GM12878 (cell line): ENCODE results near the gene EGF. TPM values are rescaled to one million over a fixed set of nuclear protein-coding genes. Genes with fewer than 3 reads are reported as not detected.
A peak's percentile ranks its signal among the peaks of the same experiment; 100 is the strongest.

ENCODE experiments used
- ATAC-seq: fragments of 200-7000 bp; cut with Tn5 transposase; 3 replicates; pipeline ENCODE4 v1.9.1; 2020; ENCODE audit warnings: mild to moderate bottlenecking, moderate library complexity
- BruUV-seq: library from RNA; stranded (reverse); fragments of 400-500 nt; replicated peaks from 2 replicates; lab custom pipeline; 2021; lab: Mats Ljungman, UMichigan
- CTCF ChIA-PET: fragments of 300-600 bp; sonication (Branson Sonifier 250); formaldehyde crosslinking; extraction: SDS; loops from one replicate; lab custom pipeline; 2021; ENCODE audit warnings: inconsistent platforms; lab: Yijun Ruan, JAX
- POLR2A ChIA-PET: fragments of 350-600 bp; formaldehyde crosslinking; extraction: SDS; loops from one replicate; lab custom pipeline; 2021; ENCODE audit warnings: inconsistent platforms; lab: Charles Lee
- RAD21 ChIA-PET: fragments of 300-600 bp; sonication (Branson Sonifier 250); formaldehyde crosslinking; loops from one replicate; lab custom pipeline; 2023; ENCODE audit warnings: antibody characterized with exemption; ENCODE audit not compliant: unreplicated experiment; lab: Charles Lee
- SMC1A ChIA-PET: fragments of 300-600 bp; sonication (Branson Sonifier 250); formaldehyde crosslinking; loops from one replicate; lab custom pipeline; 2023; ENCODE audit not compliant: unreplicated experiment, uncharacterized antibody; lab: Charles Lee
- DNase-seq: peaks from one replicate; pipeline ENCODE4 v3.0.0-alpha.2; 2011; ENCODE audit warnings: low read depth, low spot score
- FAIRE-seq: peaks from 3 replicates; lab custom pipeline; 2011; peaks lifted over from hg19 to GRCh38; lab: Jason Lieb, UNC
- H2AFZ ChIP-seq: 2 replicates; pipeline ENCODE4 v1.6.0; 2011; ENCODE audit warnings: low read depth, low read length, control low read depth; ENCODE audit not compliant: control insufficient read depth
- H3K27ac ChIP-seq: 2 replicates; pipeline ENCODE4 v1.5.1; 2011; ENCODE audit warnings: control low read depth; ENCODE audit not compliant: control insufficient read depth, insufficient read depth
- H3K27me3 ChIP-seq, 2 experiments: replicated peaks in 1 of 2; 2 replicates each; pipeline versions ENCODE4 v1.6.0 to v1.6.1; 2011; ENCODE audit warnings: low read length in 1 of 2; ENCODE audit not compliant: control insufficient read depth in 2 of 2, insufficient read depth in 2 of 2
- H3K36me3 ChIP-seq, 2 experiments: 2 replicates each; pipeline ENCODE4 v1.5.1; 2011; ENCODE audit warnings: low read length in 1 of 2; ENCODE audit not compliant: control insufficient read depth in 2 of 2, insufficient read depth in 2 of 2
- H3K4me1 ChIP-seq: 2 replicates; pipeline ENCODE4 v1.6.1; 2011; ENCODE audit warnings: mild to moderate bottlenecking, low read length, moderate library complexity, mixed read lengths; ENCODE audit not compliant: control insufficient read depth, insufficient read depth
- H3K4me2 ChIP-seq: 2 replicates; pipeline ENCODE4 v1.6.0; 2011; ENCODE audit warnings: control low read depth; ENCODE audit not compliant: control insufficient read depth, insufficient read depth
- H3K4me3 ChIP-seq: fragments of 200-600 bp; sonication (generic); 2 replicates; pipeline ENCODE4 v1.5.1; 2016
- H3K79me2 ChIP-seq: 2 replicates; pipeline ENCODE4 v1.6.0; 2011; ENCODE audit warnings: low read length; ENCODE audit not compliant: control insufficient read depth, insufficient read depth
- H3K9ac ChIP-seq: 2 replicates; pipeline ENCODE4 v1.8.0; 2011; ENCODE audit warnings: low read length, control low read depth, mixed read lengths; ENCODE audit not compliant: control insufficient read depth, insufficient read depth
- H3K9me3 ChIP-seq: replicated peaks from 3 replicates; pipeline ENCODE4 v1.5.1; 2011; ENCODE audit warnings: mild to moderate bottlenecking, low read length; ENCODE audit not compliant: control insufficient read depth, insufficient read depth
- H4K20me1 ChIP-seq: 2 replicates; pipeline ENCODE4 v1.6.0; 2011; ENCODE audit not compliant: control insufficient read depth, insufficient read depth
- EP300 ChIP-seq, 2 experiments: fragments of 150-350 bp in 1 of 2; IDR thresholded peaks; 2 replicates each; pipeline ENCODE4 v1.6.1; 2011 to 2012; ENCODE audit warnings: low read depth in 2 of 2, low read length in 2 of 2, borderline replicate concordance in 1 of 2, improper control_type of control experiment in 1 of 2, inconsistent platforms in 1 of 2; ENCODE audit not compliant: control insufficient read depth in 1 of 2
- FOS ChIP-seq: IDR thresholded peaks from 3 replicates; pipeline ENCODE4 v1.6.1; 2011; ENCODE audit warnings: borderline replicate concordance; ENCODE audit not compliant: insufficient read length; ENCODE audit errors: extremely low read depth
- HDGF ChIP-seq: fragments of 450-650 bp; IDR thresholded peaks from 2 replicates; pipeline ENCODE4 v1.6.1; 2016; ENCODE audit warnings: antibody characterized with exemption
- IKZF2 ChIP-seq, 2 experiments: fragments of 450-650 bp; IDR thresholded peaks; 2 replicates each; pipeline ENCODE4 v1.6.1; 2017; ENCODE audit warnings: mild to moderate bottlenecking in 2 of 2, moderate library complexity in 2 of 2
- JUNB ChIP-seq: IDR thresholded peaks from 2 replicates; pipeline ENCODE4 v1.6.1; 2016; ENCODE audit warnings: antibody characterized with exemption, mild to moderate bottlenecking
- JUND ChIP-seq: IDR thresholded peaks from 2 replicates; pipeline ENCODE4 v1.6.1; 2012; ENCODE audit warnings: low read depth, mild to moderate bottlenecking, low read length, improper control_type of control experiment, moderate library complexity
- MEF2A ChIP-seq: IDR thresholded peaks from 2 replicates; pipeline ENCODE4 v1.6.1; 2011; ENCODE audit warnings: low read depth, mild to moderate bottlenecking, low read length, moderate library complexity; ENCODE audit not compliant: insufficient read depth
- MEF2B ChIP-seq: fragments of 450-650 bp; IDR thresholded peaks from 2 replicates; pipeline ENCODE4 v1.6.1; 2018; ENCODE audit warnings: mild to moderate bottlenecking, moderate library complexity; ENCODE audit not compliant: partially characterized antibody, poor library complexity, severe bottlenecking
- MYC ChIP-seq: IDR thresholded peaks from 2 replicates; pipeline ENCODE4 v1.6.1; 2011; ENCODE audit warnings: mild to moderate bottlenecking, low read length, moderate library complexity, inconsistent platforms; ENCODE audit not compliant: insufficient read depth, insufficient replicate concordance, insufficient read length, severe bottlenecking
- NFYB ChIP-seq: IDR thresholded peaks from 2 replicates; pipeline ENCODE4 v1.6.1; 2011; ENCODE audit warnings: low read depth, mild to moderate bottlenecking, low read length, improper control_type of control experiment, moderate library complexity; ENCODE audit not compliant: insufficient read depth
- PKNOX1 ChIP-seq: fragments of 450-650 bp; IDR thresholded peaks from 2 replicates; pipeline ENCODE4 v1.6.1; 2016; ENCODE audit warnings: mild to moderate bottlenecking
- SPI1 ChIP-seq: IDR thresholded peaks from 2 replicates; pipeline ENCODE4 v1.6.1; 2011; ENCODE audit warnings: low read depth, mild to moderate bottlenecking, low read length, moderate library complexity, borderline replicate concordance; ENCODE audit not compliant: insufficient read depth
- SREBF1 ChIP-seq: IDR thresholded peaks from 2 replicates; pipeline ENCODE4 v1.6.1; 2012; ENCODE audit warnings: mild to moderate bottlenecking, low read length
- STAT1 ChIP-seq: fragments of 450-650 bp; conservative IDR thresholded peaks from 2 replicates; pipeline ENCODE4 v1.6.1; 2014; ENCODE audit warnings: antibody characterized with exemption, mild to moderate bottlenecking
- SUZ12 ChIP-seq: fragments of 200-600 bp; sonication (generic); IDR thresholded peaks from one replicate; pipeline ENCODE4 v1.6.1; 2018; ENCODE audit warnings: antibody characterized with exemption, mild to moderate bottlenecking; ENCODE audit not compliant: unreplicated experiment
- ZBTB11 ChIP-seq: fragments of 450-650 bp; formaldehyde crosslinking; IDR thresholded peaks from 2 replicates; pipeline ENCODE4 v1.5.0; 2022; ENCODE audit warnings: mild to moderate bottlenecking, missing genetic modification characterization
- WGBS: methylation state at CpG from one replicate; pipeline ENCODE4 v1.1.6; 2016; ENCODE audit warnings: low lambda C conversion rate; ENCODE audit not compliant: insufficient replicate concordance, insufficient coverage; ENCODE audit errors: missing lambda C conversion rate; 5-methylcytosine and 5-hydroxymethylcytosine counted together
- in situ Hi-C: fragments of 300-500 bp; cut with MboI; formaldehyde crosslinking; loops from 9 replicates; pipeline ENCODE4 v1.14.3; 2018; ENCODE audit warnings: mixed read lengths
- intact Hi-C: fragments of 100-400 bp; cut with micrococcal nuclease; formaldehyde crosslinking; loops from one replicate; pipeline ENCODE4 v1.14.2; 2022; ENCODE audit not compliant: unreplicated experiment
- polyA plus RNA-seq, 11 experiments: library from polyadenylated mRNA; depleted of rRNA in 4 of 11; unstranded in 6 of 11; stranded (reverse) in 5 of 11; fragments of >200 nt; fragmentation: Nextera tagmentation in 4 of 11; fragmentation: Illumina TruSeq in 1 of 11; extraction: Ambion mirVana in 4 of 11; extraction: Trizol in 1 of 11; gene quantifications; 1 replicate in 1 of 11; 2 replicates in 10 of 11; pipeline versions ENCODE4 v1.2.1 to v1.2.3, GENCODE V29; 2011 to 2016; ENCODE audit warnings: inconsistent platforms in 2 of 11, missing spikeins in 2 of 11, low read depth in 1 of 11
- total RNA-seq, 4 experiments: library from RNA; depleted of rRNA in 3 of 4; stranded (reverse); fragments of >200 nt in 3 of 4; fragmentation: Illumina TruSeq in 1 of 4; extraction: Trizol in 1 of 4; gene quantifications; 2 replicates each; pipeline versions ENCODE4 v1.2.1 to v1.2.3, GENCODE V29; 2013 to 2021
- TF ChIP-seq, protein P1 (sequence below): IDR thresholded peaks from 2 replicates; pipeline ENCODE4 v1.6.1; 2011; ENCODE audit warnings: borderline replicate concordance, low read depth, mild to moderate bottlenecking, moderate library complexity, mixed read lengths, low read length; ENCODE audit not compliant: insufficient read depth; ENCODE audit errors: extremely low read length

EGF gene
- total and polyA plus RNA-seq, 10 of the 15 experiments (the other 5 are each of a cell fraction or from before 2014, with no cell fraction given) = 0.02 to 0.90 (median 0.19) TPM; not detected in 4

DNA sequence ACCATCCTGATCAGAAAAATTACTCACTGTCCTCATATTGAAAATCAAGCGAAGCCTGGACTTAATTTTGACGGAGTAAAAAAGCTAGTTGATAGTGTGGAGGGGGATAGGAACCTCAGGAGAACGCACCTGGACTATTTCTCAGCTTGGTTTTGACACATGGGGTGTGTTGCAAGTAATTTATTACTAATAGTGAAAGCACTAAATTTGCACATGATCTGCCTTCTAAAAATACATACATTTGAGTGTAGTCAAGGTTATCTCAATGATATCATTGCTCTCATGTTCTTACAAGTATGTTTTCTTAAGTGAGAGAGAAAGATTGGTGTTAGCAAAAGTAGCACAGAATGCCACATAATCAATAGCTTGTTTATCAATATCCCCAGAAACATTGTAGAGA, 35.3 kb upstream of the EGF start (continued):
- TF ChIP-seq EP300 (IDR thresholded peaks at IDR 0.05; ENCODE audit: borderline replicate concordance in 1 of 2, control insufficient read depth in 1 of 2, low read depth in 2 of 2, low read length in 2 of 2) (peak; percentile 30 to 67; a peak in 1 of 4 replicates), PKNOX1 (no peak), MEF2A (peak; percentile 95), MYC (no peak), SREBF1 (no peak), STAT1 (no peak), JUNB (peak; percentile 89), HDGF (no peak), IKZF2 (IDR thresholded peaks at IDR 0.05) (no peak)

DNA sequence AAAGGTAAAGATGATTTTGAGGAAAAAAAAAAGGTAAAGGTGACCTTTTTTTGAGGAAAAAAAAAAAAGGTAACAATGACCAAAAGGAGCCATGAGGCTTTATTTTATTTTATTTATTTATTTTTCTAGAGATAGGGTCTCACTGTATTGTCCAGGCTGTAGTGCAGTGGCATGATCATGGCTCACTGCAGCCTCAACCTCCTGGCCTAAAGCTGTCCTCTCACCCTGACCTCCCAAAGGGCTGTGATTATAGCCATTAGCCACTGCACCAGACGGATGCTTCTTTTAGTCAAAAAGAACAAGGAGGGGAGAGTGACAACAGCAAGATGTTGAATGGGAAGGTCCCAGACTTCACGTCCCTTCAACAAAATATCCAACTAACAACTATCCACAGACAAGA, 34.3 kb upstream of the EGF start:
- no peak overlapping the region for H3K27ac ChIP-seq
- H3K36me3 ChIP-seq = no peaks in the 10 kb centered on the region
- no peak overlapping the region for H3K4me2 ChIP-seq
- ChIA-PET CTCF (no interaction called here), RAD21 (no interaction called here), SMC1A (no interaction called here), POLR2A (interaction anchor here (0.7 kb wide), 1 partner anchor 12 kb away, joined by 4 read pairs; no protein-coding TSS in a partner anchor)
- FAIRE-seq (no peak), ATAC-seq (no peak), DNase-seq (no peak)
- peaks cover 8% of the 10 kb centered on the region; the same call in 1 of the 2 replicates for H3K4me1 ChIP-seq
- WGBS = 48% methylated on average over 2 of the region's 2 CpGs
- H3K79me2 ChIP-seq = no peaks in the 10 kb centered on the region
- H4K20me1 ChIP-seq = no peaks in the 10 kb centered on the region
- intact Hi-C loops (no loop called here), in situ Hi-C loops (no loop called here)
- H3K9ac ChIP-seq = no peak overlapping the region
- H2AFZ ChIP-seq = no peak overlapping the region
- H3K27me3 ChIP-seq = no peaks in the 10 kb centered on the region; a peak in 2 of 4 replicates
- no peaks in the 10 kb centered on the region for H3K9me3 ChIP-seq
- no TSS peak for BruUV-seq
- no peak overlapping the region for H3K4me3 ChIP-seq
- no peak for TF ChIP-seq SUZ12
- no peak for TF ChIP-seq SPI1
- no peak for TF ChIP-seq JUND
- TF ChIP-seq NFYB = no peak
- TF ChIP-seq, protein P1, sequence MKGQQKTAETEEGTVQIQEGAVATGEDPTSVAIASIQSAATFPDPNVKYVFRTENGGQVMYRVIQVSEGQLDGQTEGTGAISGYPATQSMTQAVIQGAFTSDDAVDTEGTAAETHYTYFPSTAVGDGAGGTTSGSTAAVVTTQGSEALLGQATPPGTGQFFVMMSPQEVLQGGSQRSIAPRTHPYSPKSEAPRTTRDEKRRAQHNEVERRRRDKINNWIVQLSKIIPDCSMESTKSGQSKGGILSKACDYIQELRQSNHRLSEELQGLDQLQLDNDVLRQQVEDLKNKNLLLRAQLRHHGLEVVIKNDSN = no peak
- no peak for TF ChIP-seq FOS
- no peak for TF ChIP-seq ZBTB11
- TF ChIP-seq MEF2B = no peak
